NK-92 (cell line): ENCODE measurements around the gene METTL16.
"Not testable (repeated sequence)": the region's sequence is repeated elsewhere in the genome, so short reads cannot be mapped to it uniquely, and the experiment has no call there.

ENCODE experiments used
- DNase-seq: peaks from one replicate; lab custom pipeline; 2025; ENCODE audit not compliant: unreplicated experiment; lab: John Stamatoyannopoulos, UW

Gene METTL16, protein sequence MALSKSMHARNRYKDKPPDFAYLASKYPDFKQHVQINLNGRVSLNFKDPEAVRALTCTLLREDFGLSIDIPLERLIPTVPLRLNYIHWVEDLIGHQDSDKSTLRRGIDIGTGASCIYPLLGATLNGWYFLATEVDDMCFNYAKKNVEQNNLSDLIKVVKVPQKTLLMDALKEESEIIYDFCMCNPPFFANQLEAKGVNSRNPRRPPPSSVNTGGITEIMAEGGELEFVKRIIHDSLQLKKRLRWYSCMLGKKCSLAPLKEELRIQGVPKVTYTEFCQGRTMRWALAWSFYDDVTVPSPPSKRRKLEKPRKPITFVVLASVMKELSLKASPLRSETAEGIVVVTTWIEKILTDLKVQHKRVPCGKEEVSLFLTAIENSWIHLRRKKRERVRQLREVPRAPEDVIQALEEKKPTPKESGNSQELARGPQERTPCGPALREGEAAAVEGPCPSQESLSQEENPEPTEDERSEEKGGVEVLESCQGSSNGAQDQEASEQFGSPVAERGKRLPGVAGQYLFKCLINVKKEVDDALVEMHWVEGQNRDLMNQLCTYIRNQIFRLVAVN

GRCh38 chr17:2511462-2512369, at the start of gene METTL16:
METTL16 (minus strand) TSS chr17:2511888; CDS start chr17:2502331, 9,557 bp downstream.
- DNase-seq = peak; percentile 86

- DNase-seq = no peak
Observed at GRCh38 chr17:2560658-2561057, 49.0 kb upstream of the METTL16 start.

DNA sequence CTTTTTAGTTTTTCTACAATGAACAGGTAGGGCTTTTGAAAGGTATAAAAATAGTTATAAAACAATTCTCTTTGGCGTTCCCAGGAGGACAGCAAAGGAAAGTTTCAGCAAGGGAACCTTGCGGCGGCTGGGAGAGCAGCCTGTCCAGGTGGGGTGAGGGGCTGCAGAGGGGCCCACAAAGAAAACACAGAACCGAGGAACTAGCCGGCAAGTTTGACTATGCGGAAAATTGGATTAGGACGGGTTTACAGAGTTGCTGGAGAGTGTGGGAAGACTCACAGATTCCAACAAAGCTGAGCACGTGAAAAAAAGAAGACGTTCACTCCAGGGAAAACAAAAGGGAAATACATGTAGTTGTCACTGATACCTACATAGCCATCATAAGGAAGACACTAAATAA, 40.2 kb upstream of the METTL16 start:
- DNase-seq = no peak

DNA sequence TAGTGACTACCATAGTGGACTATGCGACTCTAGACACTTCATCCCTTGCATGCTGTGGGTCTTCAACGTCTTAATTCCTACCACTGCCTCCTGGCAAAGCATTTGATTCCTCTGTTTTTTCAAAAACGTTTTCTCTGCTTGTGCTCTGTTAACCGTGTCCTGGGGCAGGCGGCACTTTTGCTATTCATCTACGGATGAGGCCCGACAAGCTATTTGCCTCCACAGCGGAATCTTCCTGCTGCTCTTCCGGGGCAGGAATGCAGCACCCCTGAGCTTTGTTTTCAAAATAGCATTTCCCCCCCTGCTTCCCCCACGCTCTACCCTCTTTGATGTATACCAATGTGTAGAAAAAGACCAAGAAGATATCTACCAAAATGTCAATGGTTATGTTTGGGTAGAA, 39.8 kb upstream of the METTL16 start:
- DNase-seq = no peak

- no peak for DNase-seq
Observed at GRCh38 chr17:2549392-2550211, 37.9 kb upstream of the METTL16 start.

DNA sequence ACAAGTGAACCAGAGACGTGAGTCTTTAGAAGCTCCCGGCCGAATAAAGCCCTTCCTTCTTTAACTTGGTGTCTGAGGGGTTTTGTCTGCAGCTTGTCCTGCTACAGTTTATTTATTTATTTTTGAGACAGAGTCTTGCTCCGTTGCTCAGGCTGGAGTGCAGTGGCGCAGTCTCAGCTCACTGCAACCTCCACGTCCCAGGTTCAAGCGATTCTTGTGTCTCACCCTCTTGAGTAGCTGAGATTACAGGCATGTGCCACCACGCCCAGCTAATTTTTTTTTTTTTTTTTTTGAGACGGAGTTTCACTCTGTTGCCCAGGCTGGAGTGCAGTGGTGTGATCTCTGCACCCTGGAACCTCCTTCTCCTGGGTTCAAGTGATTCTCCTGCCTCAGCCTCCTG, 36.3 kb upstream of the METTL16 start:
- not testable (repeated sequence) for DNase-seq

GRCh38 chr17:2547176-2547575, 35.5 kb upstream of the METTL16 start:
- DNase-seq = no peak

GRCh38 chr17:2545393-2545792, 33.7 kb upstream of the METTL16 start:
- no peak for DNase-seq

GRCh38 chr17:2542456-2542855, 30.8 kb upstream of the METTL16 start:
- no peak for DNase-seq

DNA sequence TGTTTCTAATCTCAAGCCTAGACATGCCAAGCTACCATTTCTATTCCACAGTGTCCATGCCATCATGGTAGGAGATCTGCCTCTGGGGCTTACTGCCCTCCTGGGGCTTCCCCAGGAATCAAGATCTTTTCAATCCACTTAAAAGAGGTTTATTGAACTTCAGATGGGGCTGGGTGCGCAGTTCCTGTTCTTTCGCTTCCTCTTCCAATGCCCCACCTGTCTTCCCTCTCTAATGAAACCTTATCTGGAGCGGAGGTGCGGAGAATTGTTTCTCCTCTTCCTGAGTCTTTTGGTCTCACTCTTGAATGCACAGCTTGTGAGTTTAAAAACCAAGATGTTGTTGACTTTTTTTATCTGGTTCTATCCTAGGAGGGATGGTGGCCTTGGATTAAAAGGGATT, 30.4 kb upstream of the METTL16 start:
- DNase-seq = no peak

- DNase-seq = not testable (repeated sequence)
Observed at GRCh38 chr17:2537579-2537978, 25.9 kb upstream of the METTL16 start.

DNA sequence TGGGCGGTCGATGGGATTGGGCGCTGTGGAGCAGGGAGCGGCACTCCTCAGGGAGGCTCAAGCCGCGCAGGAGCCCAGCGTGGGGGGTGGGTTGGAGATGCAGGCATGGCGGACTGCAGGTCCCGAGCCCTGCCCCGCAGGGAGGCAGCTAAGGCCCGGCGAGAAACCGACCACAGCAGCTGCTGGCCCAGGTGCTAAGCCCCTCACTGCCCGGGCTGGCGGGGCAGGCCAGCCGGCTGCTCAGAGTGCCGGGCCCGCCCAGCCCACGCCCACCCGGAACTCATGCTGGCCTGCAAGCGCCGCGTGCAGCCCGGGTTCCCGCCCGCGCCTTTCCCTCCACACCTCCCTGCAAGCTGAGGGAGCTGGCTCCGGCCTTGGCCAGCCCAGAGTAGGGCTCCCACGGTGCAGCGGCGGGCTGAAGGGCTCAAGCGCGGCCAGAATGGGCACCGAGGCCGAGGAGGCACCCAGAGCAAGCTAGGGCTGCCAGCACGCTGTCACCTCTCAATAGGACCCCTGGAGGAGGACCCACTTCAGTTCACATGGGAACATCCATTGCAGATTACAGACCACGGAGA, 20.5 kb upstream of the METTL16 start:
- no peak for DNase-seq

DNA sequence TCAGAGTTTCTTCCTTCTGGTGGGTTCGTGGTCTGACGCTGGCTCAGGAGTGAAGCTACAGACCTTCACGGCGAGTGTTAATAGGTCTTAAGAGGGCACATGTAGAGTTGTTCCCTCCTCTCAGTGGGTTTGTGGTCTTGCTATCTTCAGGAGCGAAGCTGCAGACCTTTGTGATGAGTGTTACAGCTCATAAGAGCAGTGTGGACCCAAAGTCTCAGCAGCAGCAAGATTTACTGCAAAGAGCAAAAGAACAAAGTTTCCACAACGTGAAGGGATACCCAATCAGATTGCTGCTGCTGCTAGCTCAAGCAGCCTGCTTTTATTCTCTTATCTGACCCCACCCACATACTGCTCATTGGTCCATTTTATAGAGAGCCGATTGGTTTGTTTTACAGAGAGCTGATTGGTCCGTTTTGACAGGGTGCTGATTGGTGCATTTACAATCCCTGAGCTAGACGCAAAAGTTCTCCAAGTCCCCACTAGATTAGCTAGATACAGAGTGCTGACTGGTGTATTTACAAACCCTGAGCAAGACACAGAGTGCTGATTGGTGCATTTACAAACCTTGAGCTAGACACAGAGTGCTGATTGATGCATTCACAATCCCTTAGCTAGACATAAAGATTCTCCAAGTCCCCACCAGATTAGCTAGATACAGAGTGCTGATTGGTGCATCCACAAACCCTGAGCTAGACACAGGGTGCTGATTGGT, 19.7 kb upstream of the METTL16 start:
- not testable (repeated sequence) for DNase-seq

DNA sequence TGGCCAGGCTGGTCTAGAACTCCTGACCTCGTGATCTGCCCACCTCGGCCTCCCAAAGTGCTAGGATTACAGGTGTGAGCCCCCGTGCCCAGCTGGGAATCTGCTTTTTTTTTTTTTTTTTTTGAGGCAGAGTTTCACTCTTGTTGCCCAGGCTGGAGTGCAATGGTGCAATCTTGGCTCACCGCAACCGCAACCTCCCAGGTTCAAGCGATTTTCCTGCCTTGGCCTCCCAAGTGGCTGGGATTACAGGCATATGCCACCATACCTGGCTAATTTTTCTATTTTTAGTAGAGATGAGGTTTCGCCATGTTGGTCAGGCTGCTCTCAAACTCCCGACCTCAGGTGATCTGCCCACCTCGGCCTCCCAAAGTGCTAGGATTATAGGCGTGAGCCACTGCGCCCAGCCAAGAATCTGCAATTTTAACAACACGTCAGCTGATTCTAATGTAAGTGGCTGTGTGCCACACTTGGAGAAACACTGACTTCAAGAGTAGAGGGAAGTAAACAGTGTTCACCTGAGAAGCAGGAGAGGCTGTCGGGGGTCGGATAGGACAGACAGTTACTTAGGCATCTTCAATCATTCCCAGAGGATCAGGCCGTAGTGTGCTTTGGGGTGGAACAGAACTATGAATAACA, 10.2 kb upstream of the METTL16 start:
- not testable (repeated sequence) for DNase-seq

GRCh38 chr17:2521257-2521656, 9.6 kb upstream of the METTL16 start:
- no peak for DNase-seq

DNA sequence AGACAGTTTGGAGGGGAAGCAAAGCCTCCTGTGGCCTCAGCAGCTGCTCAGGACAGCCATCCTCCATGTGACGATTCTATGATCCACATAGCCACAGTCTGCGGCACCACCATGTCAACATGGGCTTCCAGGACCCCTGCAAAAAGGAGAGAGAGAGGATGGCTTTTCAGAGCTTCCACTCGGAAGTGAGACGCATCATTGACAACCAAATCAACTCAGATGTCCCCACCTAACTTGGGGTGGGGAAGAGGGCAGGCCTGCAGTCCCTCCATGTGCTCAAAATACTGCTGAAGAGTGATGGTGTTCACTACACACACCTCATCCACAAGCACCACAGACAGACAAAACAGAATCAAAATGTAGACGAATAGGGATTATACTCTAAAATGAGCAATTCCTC, 5.9 kb upstream of the METTL16 start:
- no peak for DNase-seq

DNA sequence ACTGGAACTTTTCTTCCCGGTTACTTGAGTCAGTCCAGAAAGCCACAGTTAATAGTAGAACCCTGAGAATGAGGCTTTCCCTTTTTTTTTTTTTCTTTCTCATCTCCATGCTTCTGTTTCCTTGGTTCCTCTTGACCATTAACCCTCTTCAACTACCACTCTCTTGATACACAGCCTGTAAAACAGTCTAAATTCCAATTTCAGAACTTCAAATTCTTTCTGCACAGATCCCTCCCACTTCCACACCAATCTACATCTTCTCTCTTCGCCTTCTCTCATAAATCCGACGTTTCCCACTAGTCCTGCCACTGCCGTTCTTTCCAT, 588 bp downstream of the METTL16 start:
- no peak for DNase-seq

DNA sequence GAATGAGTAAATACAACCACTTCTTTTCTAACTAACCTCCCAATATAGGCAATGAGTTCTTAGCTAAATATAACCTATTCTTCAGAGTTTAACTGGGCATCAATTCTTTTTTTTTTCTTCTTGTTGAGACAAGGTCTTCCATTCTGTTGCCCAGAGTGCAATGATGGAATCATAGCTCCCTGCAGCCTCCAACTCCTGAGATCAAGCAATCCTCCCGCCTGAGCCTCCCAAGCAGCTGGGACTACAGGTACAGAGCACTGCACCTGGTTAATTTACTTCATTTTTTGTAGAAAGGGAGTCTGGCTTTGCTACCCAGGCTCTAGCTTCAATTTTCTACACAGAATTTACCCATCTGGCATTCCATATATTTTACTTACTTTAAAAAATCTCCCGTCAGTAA, 1.1 kb downstream of the METTL16 start:
- no peak for DNase-seq

- no peak for DNase-seq
Observed at GRCh38 chr17:2508035-2508434, 3.7 kb downstream of the METTL16 start.

GRCh38 chr17:2507015-2507414, 4.7 kb downstream of the METTL16 start:
- not testable (repeated sequence) for DNase-seq
